B cell (primary cell): ENCODE measurements around the gene ARHGDIB. TPM values are rescaled to one million over a fixed set of nuclear protein-coding genes. Genes with fewer than 3 reads are reported as not detected.
A peak's percentile ranks its signal among the peaks of the same experiment; 100 is the strongest.

Experiments used
- ATAC-seq: fragments of 200-7000 bp; cut with Tn5 transposase; one replicate; pipeline ENCODE4 v1.10.0; 2021; ENCODE audit warnings: low read depth, mild to moderate bottlenecking, moderate number of reproducible peaks, moderate library complexity
- CTCF ChIA-PET: fragments of 350-600 bp; sonication (Branson Sonifier 250); formaldehyde crosslinking; loops from one replicate; lab custom pipeline; 2021; ENCODE audit warnings: antibody characterized with exemption, inconsistent platforms; lab: Charles Lee
- POLR2A ChIA-PET: fragments of 350-600 bp; sonication (Branson Sonifier 250); formaldehyde crosslinking; loops from one replicate; lab custom pipeline; 2021; ENCODE audit warnings: antibody characterized with exemption; lab: Charles Lee
- DNase-seq: peaks from one replicate; pipeline ENCODE4 v3.0.0; 2013
- H2AFZ ChIP-seq: 2 replicates; pipeline ENCODE4 v1.6.1; 2012; ENCODE audit warnings: mild to moderate bottlenecking, low read depth, low read length; ENCODE audit not compliant: insufficient read depth, poor library complexity, severe bottlenecking
- H3K27ac ChIP-seq, 2 donors: 1 replicate in 1 of 2; 2 replicates in 1 of 2; pipeline ENCODE4 v1.5.1; 2012 to 2013; ENCODE audit warnings: low read length in 2 of 2, mild to moderate bottlenecking in 2 of 2, moderate library complexity in 1 of 2
- H3K27me3 ChIP-seq, 4 experiments: fragments of 200-600 bp in 1 of 4; sonication (generic) in 1 of 4; replicated peaks in 1 of 4; 1 replicate in 2 of 4; 2 replicates in 2 of 4; pipeline versions ENCODE4 v1.6.1 to v1.7.0; 2013 to 2016; ENCODE audit warnings: low read length in 3 of 4, mild to moderate bottlenecking in 2 of 4, mixed read lengths in 1 of 4, moderate library complexity in 1 of 4; ENCODE audit not compliant: insufficient read depth in 4 of 4, control insufficient read depth in 3 of 4; ENCODE audit errors: control extremely low read depth in 1 of 4
- H3K36me3 ChIP-seq, 2 experiments: replicated peaks in 1 of 2; 1 replicate in 1 of 2; 2 replicates in 1 of 2; pipeline versions ENCODE4 v1.6.1 to v1.7.1; 2013; ENCODE audit warnings: low read length in 1 of 2; ENCODE audit not compliant: insufficient read depth in 2 of 2, control insufficient read depth in 1 of 2; ENCODE audit errors: control extremely low read depth in 1 of 2, extremely low read depth in 1 of 2
- H3K4me1 ChIP-seq, 2 donors: fragments of 200-600 bp in 1 of 2; sonication (generic) in 1 of 2; 1 replicate in 1 of 2; 2 replicates in 1 of 2; pipeline versions ENCODE4 v1.5.1 to v1.6.1; 2013 to 2017; ENCODE audit warnings: low read length in 2 of 2; ENCODE audit not compliant: control insufficient read depth in 2 of 2, insufficient read depth in 2 of 2
- H3K4me2 ChIP-seq: replicated peaks from 2 replicates; pipeline ENCODE3; 2012; ENCODE audit warnings: mild to moderate bottlenecking, low read depth, low read length; ENCODE audit not compliant: poor library complexity, severe bottlenecking
- H3K4me3 ChIP-seq, 5 experiments: fragments of 200-600 bp in 1 of 5; sonication (generic) in 1 of 5; 1 replicate in 3 of 5; 2 replicates in 2 of 5; pipeline versions ENCODE4 v1.5.1 to v1.7.0; 2011 to 2016; ENCODE audit warnings: low read length in 4 of 5, mild to moderate bottlenecking in 4 of 5, low read depth in 2 of 5, control low read depth in 1 of 5, moderate library complexity in 1 of 5; ENCODE audit not compliant: insufficient read depth in 1 of 5; ENCODE audit errors: control extremely low read depth in 1 of 5, extremely low read depth in 1 of 5
- H3K79me2 ChIP-seq: fragments of 200-600 bp; sonication (generic); one replicate; pipeline ENCODE4 v1.6.0; 2016; ENCODE audit warnings: low read length; ENCODE audit not compliant: control insufficient read depth, insufficient read depth
- H3K9ac ChIP-seq: fragments of 200-600 bp; sonication (generic); 2 replicates; pipeline ENCODE4 v1.6.1; 2017; ENCODE audit warnings: mild to moderate bottlenecking, low read length, moderate library complexity
- H3K9me3 ChIP-seq, 3 donors: one replicate each; pipeline versions ENCODE4 v1.6.1 to v1.7.1; 2013; ENCODE audit warnings: low read length in 2 of 3; ENCODE audit not compliant: control insufficient read depth in 2 of 3, insufficient read depth in 1 of 3; ENCODE audit errors: control extremely low read depth in 1 of 3
- H4K20me1 ChIP-seq: 2 replicates; pipeline ENCODE4 v1.6.0; 2012; ENCODE audit warnings: mild to moderate bottlenecking, low read length; ENCODE audit not compliant: insufficient read depth, control insufficient read depth, poor library complexity, severe bottlenecking
- H3K27ac Mint-ChIP-seq: one replicate; pipeline ENCODE4 v1.8.0; 2021; ENCODE audit warnings: mixed read lengths
- H3K27me3 Mint-ChIP-seq: one replicate; pipeline ENCODE4 v1.8.0; 2021; ENCODE audit warnings: mixed read lengths
- H3K4me1 Mint-ChIP-seq: one replicate; pipeline ENCODE4 v1.8.0; 2021; ENCODE audit warnings: mixed read lengths
- H3K4me3 Mint-ChIP-seq: one replicate; pipeline ENCODE4 v1.8.0; 2021; ENCODE audit warnings: mixed read lengths
- H3K9me3 Mint-ChIP-seq: one replicate; pipeline ENCODE4 v1.8.0; 2022; ENCODE audit warnings: mixed read lengths; ENCODE audit not compliant: insufficient read depth
- EZH2 ChIP-seq: IDR thresholded peaks from 2 replicates; pipeline ENCODE4 v1.6.1; 2012; ENCODE audit warnings: borderline replicate concordance, low read depth, mild to moderate bottlenecking, moderate library complexity, low read length; ENCODE audit not compliant: insufficient read depth, poor library complexity, severe bottlenecking
- WGBS: methylation state at CpG from one replicate; pipeline ENCODE4 v1.1.5; 2013; ENCODE audit warnings: missing lambda C conversion rate; ENCODE audit not compliant: insufficient coverage; 5-methylcytosine and 5-hydroxymethylcytosine counted together
- intact Hi-C: fragments of 100-400 bp; cut with micrococcal nuclease; formaldehyde crosslinking; loops from one replicate; pipeline ENCODE4 v1.10.0; 2022
- polyA plus RNA-seq: library from polyadenylated mRNA; depleted of rRNA; stranded (reverse); fragments of >200 nt; gene quantifications from 2 replicates; pipeline ENCODE4 v1.2.3, GENCODE V29; 2012
- total RNA-seq, 2 donors: library from RNA; stranded (reverse); fragments of 120-200 nt in 1 of 2; gene quantifications; 1 replicate in 1 of 2; 2 replicates in 1 of 2; pipeline versions ENCODE4 v1.2.3 to v1.2.4, GENCODE V29; 2013 to 2022
- TF ChIP-seq, protein P1 (sequence below): fragments of 200-600 bp; IDR thresholded peaks from one replicate; pipeline ENCODE4 v1.8.0; 2022; ENCODE audit warnings: antibody characterized with exemption, mild to moderate bottlenecking

Gene ARHGDIB
- total and polyA plus RNA-seq, 2 donors (not counting 1 experiment from before 2014, with no cell fraction given), result 514 to 826 TPM

DNA sequence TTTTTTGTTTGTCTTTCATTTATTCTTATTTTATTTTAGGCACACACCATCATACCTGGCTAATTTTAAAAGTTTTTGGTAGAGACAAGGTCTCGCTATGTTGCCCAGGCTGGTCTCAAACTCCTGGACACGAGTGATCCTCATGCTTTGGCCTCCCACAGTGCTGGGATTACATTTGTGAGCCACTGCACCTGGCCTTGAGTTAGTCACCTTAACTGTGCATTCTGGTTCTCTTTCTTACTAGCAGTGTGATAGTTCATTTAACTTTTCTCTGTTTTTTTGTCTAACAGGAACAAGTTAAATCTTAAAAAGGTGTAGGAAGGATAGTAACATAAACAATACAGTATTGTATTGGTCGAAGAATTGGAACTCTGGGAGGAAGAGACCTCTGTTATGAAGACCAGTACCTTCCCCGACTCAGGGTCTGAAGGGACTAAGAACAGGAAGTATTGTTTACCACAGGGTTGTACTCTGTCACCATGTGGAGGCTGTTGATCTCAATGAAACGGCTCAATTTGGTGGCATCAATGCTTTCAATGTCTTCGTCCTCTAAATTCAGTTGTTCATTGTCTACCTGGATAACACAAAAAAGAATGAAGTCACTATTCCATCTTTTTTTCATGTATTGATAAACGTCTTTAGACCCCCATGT lies 40.8 kb downstream of the ARHGDIB start:
- DNase-seq (peak; percentile 25), ATAC-seq (peak; percentile 65)
- H3K79me2 ChIP-seq, result no peaks in the 10 kb centered on the region
- H3K27me3 ChIP-seq, result no peaks in the 10 kb centered on the region
- H3K27ac ChIP-seq, result peak overlapping the region in 1 of 2 donors; percentile 67
- intact Hi-C loops, result loop anchor here (5.0 kb wide), 1 partner anchor 33 kb away; the partner anchor contains the start of gene MGP
- H2AFZ ChIP-seq, result peak overlapping the region; percentile 45
- ChIA-PET POLR2A (no interaction called here), CTCF (interaction anchor here (0.7 to 2.7 kb wide), 5 partner anchors 28 to 642 kb away, joined by 3 to 17 read pairs (median 3); no protein-coding TSS in a partner anchor)
- Mint-ChIP-seq H3K27me3 (no peaks in the 10 kb centered on the region), H3K4me1 (peaks cover 16% of the 10 kb centered on the region), H3K4me3 (peak overlapping the region; percentile 45), H3K27ac (peak overlapping the region; percentile 76), H3K9me3 (no peaks in the 10 kb centered on the region)
- 67% methylated on average over 3 of the region's 7 CpGs for WGBS
- TF ChIP-seq, protein P1, sequence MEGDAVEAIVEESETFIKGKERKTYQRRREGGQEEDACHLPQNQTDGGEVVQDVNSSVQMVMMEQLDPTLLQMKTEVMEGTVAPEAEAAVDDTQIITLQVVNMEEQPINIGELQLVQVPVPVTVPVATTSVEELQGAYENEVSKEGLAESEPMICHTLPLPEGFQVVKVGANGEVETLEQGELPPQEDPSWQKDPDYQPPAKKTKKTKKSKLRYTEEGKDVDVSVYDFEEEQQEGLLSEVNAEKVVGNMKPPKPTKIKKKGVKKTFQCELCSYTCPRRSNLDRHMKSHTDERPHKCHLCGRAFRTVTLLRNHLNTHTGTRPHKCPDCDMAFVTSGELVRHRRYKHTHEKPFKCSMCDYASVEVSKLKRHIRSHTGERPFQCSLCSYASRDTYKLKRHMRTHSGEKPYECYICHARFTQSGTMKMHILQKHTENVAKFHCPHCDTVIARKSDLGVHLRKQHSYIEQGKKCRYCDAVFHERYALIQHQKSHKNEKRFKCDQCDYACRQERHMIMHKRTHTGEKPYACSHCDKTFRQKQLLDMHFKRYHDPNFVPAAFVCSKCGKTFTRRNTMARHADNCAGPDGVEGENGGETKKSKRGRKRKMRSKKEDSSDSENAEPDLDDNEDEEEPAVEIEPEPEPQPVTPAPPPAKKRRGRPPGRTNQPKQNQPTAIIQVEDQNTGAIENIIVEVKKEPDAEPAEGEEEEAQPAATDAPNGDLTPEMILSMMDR, result no peak
- TF ChIP-seq EZH2, result no peak
- peak overlapping the region in 1 of 5 experiments; percentile 4 for H3K4me3 ChIP-seq
- peaks cover 9 to 45% of the 10 kb centered on the region in 2 experiments for H3K36me3 ChIP-seq
- H3K9ac ChIP-seq, result peak overlapping the region; percentile 22
- no peaks in the 10 kb centered on the region for H4K20me1 ChIP-seq
- H3K4me2 ChIP-seq, result peak overlapping the region; percentile 60
- H3K4me1 ChIP-seq, result peaks cover 7 to 15% of the 10 kb centered on the region in 2 donors
- peaks cover 1 to 3% (median 3%) of the 10 kb centered on the region in 3 donors for H3K9me3 ChIP-seq

GRCh38 chr12:14919455-14919854 lies 41.9 kb downstream of the ARHGDIB start:
- Histone ChIP-seq H4K20me1 (no peaks in the 10 kb centered on the region), H3K79me2 (no peaks in the 10 kb centered on the region), H3K27me3 (no peaks in the 10 kb centered on the region), H3K36me3 (peaks cover 9 to 55% of the 10 kb centered on the region in 2 experiments), H2AFZ (no peak overlapping the region), H3K4me3 (no peak overlapping the region), H3K9me3 (peaks cover 1 to 3% (median 3%) of the 10 kb centered on the region in 3 donors), H3K27ac (no peak overlapping the region), H3K4me1 (peaks cover 7 to 15% of the 10 kb centered on the region in 2 donors), H3K4me2 (no peak overlapping the region), H3K9ac (no peak overlapping the region)
- intact Hi-C loops, result no loop called here
- POLR2A ChIA-PET, result no interaction called here
- Mint-ChIP-seq H3K27me3 (no peaks in the 10 kb centered on the region), H3K4me1 (peaks cover 20% of the 10 kb centered on the region), H3K4me3 (no peak overlapping the region), H3K27ac (no peak overlapping the region), H3K9me3 (no peaks in the 10 kb centered on the region)
- CTCF ChIA-PET, result interaction anchor here (1.0 kb wide), 1 partner anchor 641 kb away, joined by 3 read pairs; no protein-coding TSS in a partner anchor
- DNase-seq, result no peak
- no peak for ATAC-seq
- TF ChIP-seq, protein P1, result no peak
- TF ChIP-seq EZH2, result no peak
